IPS-NIHi7 (cell line): ENCODE data around the gene PLXND1.
"Not testable (repeated sequence)": the region's sequence is repeated elsewhere in the genome, so short reads cannot be mapped to it uniquely, and the experiment has no call there.

ENCODE experiments used
- DNase-seq: peaks from one replicate; pipeline ENCODE4 v3.0.0; 2012; ENCODE audit warnings: mixed read lengths; ENCODE audit errors: extremely low spot score

PLXND1 gene

DNA sequence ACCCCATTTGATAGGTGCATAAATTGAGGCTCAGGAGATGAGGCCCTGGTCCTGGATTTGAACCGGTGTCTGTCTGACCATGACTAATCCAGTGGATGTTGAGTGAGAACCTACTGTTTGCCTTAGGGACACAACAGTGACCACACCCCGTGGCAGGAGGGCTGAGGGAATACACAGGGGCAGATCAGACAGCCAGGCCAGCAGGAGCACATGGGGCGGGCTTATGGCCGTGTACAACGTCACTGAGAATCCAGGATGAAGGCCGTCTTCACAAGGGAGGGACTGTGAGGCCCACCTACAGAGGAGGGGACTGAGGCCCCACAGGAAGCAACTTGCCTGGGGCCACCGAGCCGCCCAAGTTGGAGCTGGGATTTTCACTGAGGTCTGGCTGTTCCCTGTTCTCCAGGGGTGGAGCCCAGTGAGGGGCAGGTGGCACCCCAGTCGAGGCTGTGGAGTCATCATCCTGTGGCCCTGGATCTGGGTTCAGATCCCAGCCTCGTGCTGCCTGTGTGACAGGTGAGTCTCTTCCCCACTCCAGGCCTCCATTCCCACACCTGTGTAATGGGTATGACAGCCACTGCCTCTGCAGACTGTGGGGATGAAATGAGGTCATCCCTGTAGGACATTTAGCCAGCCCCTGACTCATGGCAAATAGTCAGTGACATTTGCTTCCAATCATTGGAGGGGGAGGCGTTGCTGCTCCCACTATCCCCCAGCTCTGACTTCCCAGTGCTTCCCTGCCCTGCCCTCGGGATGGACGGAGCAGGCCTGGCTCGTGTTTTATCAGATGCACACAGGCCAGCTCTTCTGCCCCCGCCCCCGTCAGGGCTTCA, 6.3 kb upstream of the PLXND1 start:
- DNase-seq: no peak

- peak; percentile 77 for DNase-seq
Observed at GRCh38 chr3:129611812-129612533, 5.5 kb upstream of the PLXND1 start.

- DNase-seq: no peak
Observed at GRCh38 chr3:129611446-129611800, 4.9 kb upstream of the PLXND1 start.

DNA sequence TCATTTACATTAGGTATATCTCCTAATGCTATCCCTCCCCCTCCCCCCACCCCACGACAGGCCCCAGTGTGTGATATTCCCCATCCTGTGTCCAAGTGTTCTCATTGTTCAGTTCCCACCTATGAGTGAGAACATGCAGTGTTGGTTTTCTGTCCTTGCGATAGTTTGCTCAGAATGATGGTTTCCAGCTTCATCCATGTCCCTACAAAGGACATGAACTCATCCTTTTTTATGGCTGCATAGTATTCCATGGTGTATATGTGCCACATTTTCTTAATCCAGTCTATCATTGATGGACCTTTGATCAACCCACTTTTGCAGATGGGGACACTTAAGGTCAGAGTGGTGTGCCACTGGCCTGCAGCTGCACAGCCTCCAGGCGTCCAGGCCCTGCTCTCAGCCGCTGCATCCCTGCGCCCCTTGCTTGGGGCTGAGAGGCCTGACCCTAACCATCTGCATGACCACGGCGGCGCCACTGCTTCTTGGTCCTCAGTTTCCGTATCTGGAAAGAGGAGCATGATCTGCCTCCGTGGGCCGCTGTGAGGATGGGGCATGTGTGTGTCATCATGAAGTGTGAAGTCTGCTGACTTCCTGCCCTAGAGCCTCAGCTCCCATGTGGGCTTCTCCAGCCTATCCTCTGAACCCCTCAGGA, 4.4 kb upstream of the PLXND1 start:
- DNase-seq: not testable (repeated sequence)

DNA sequence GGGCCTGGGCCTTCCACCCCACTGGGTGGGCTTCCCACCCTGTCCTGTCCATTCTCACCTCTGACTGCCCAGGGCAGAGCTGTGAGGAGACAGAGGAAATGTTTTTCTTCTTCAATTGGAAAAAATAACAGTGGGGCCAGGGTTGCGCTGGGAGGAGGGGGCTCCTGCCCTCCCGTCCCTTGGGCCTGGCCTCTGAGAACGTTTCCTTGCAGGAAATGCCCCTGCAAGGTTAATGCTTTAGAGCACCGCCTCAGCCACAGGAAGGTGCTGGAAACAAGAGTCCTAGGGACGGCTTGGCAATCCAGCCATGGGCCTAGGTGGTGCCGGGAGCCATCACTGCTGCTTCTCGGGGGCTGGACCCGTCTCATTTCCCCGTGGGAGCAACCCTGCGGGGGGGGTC, 3.8 kb upstream of the PLXND1 start:
- no peak for DNase-seq

DNA sequence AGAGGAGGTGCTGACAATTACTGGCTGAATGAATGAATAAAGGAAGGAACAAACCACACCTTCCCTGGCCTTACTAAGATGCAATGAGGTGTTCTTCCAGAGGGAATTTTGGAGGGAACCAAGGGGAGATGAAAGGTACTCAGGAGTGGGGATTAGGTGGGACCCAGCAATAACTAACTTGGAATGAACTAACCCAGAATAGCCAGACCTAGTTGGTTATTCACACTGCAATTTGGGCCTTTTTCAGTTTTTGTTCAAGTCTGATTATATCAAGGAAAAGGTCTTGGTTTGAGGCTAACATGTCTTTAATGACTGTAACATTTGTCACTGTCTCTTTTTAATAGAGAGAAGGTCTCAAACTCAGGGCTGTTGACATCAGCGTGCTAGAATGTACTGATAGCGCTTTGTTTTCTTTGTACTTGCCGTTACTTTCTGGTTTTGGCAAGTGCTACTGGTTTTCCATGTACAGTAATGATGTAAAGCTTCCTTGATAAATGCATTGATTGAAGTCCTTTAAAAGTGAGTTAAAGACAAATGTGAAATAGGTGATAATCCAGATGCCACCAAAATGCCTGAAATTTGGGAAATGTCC, 3.2 kb upstream of the PLXND1 start:
- DNase-seq: no peak

DNA sequence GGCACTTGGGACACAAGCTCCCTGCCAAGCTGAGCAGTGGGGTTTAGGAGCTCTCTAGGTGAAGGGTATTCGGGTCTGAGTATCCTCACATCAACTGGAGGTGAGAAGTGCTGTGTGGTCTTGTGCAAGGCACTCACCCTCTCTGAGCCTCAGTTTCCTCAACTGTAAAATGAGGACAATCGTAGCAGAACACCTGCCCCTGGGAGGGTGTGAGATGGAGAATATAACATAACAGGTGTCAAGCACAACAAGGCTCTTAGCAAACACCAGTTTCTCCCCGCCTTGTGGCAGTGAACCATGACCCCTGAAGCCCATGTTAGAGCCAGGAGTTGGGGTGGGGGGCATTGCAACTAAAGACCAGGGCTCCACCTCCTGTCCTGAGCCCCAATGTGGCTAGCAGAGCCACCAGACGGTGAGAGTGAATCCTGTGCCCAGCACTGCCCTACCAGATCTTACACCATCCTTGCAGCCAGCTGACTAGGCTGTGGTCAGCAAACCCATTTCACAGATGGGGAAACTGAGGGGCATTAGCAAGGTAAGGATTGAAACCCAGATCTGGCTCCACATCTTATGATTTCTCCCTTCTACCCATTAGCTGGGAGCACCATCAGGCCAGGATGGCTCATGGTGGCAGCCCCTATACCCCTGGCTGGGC, 2.6 kb upstream of the PLXND1 start:
- no peak for DNase-seq

- peak; percentile 61 for DNase-seq
Observed at GRCh38 chr3:129608087-129608935, 1.8 kb upstream of the PLXND1 start.

DNA sequence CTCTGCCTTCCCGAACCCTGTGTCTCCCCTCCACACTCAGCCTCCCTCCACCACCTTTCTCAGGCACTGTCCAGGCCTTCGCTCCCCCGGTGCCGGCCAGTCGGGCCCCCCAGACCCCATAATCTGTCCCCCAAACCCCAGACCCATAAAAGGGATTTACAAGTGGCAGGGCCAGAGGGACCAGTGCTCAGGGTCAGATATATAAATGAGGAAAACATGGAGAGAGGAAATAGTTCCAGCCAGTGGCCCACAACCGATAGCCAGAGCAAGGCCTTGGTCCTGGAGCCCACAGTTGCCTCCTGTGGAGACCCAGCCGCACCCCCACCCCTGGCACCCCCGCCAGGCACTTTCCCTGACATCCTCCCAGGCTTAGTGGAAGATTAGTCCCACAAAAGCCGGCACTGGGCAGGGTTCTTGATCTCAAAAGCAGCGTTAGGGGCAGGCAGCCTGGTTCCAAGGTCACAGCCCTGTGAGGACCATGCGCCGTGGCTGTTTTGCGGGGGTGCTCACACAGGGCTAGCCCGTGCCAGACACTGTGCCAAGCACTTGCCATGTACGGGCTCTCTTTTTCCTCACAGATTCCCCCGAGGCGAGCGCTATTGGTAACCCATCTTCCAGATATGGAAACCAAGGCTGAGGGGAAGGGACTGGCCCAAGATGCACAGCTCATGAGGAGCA, 1.1 kb upstream of the PLXND1 start:
- DNase-seq: no peak

GRCh38 chr3:129605922-129606635, 397 bp downstream of the PLXND1 start:
- no peak for DNase-seq

DNA sequence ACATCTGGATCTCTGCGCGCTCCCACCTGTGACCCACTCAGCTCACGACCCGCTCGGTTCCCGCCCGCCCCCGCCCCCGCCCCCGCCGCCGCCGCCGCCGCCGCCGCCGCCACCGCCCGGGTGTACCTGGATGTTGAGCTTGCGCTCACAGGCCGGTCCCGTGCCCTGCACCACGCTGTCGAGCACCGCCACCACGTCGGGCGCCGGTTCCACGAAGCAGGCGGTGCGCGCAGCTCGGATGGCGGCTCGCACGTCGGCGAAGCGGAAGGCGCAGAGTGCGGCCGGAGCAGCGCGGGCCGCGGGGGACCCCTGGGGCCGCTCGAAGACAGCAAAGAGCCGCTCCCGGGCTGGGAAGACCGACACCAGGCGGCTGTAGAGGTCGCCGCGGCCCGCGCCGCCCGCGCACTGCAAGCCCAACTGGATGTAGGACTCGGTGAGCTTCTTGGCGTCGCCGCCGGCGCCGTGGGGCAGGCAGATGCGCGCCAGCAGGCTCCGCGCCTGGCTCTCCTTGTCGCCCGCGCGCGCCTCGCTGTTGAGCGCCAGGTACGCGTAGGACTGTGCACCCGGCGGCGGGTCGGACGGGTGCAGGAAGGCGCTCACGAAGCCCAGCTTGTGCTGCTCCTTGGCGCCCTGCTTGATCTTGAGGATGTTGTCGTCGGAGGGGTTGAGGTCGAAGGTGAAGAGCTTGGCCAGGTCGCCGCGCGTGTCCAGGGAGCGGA, 1.1 kb downstream of the PLXND1 start:
- DNase-seq: no peak

DNA sequence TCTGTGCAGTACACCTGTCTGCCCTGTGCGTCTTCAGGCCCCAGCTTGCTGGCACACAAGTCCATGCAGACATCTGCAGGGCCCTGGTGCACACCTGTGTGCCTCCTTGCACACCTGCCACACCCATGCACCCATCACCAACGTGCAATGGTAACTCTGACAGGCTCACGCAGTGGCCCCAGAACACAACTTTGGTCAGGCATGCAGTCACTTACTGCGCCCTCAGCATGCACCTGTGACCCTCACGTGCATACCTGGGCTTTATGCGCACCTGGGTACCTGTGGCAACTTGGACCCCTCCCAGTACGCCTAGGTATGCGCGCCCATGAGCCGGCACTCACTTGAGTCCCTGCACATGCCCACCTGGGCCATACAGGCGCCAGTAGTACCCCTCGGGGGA, 1.7 kb downstream of the PLXND1 start:
- no peak for DNase-seq

- no peak for DNase-seq
Observed at GRCh38 chr3:129603991-129604749, 2.3 kb downstream of the PLXND1 start.

DNA sequence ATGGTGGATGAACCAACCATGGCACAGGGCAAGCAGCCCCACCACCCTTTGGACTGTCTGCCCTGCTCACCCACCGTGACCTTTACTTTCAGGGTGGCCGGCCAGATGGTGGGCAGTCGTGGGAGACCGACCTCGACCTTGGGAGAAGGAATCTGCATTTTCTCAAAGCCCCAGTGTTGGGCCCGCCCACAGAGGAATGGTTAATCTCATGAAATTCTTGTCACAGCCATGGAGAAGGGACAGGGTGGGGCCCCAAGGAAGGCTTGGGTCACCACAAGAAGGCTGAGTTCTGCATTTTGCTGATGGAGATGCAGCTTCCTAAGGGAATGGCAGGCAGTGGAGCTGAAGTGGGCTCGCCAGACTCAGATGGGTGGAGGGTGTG, 2.9 kb downstream of the PLXND1 start:
- no peak for DNase-seq

DNA sequence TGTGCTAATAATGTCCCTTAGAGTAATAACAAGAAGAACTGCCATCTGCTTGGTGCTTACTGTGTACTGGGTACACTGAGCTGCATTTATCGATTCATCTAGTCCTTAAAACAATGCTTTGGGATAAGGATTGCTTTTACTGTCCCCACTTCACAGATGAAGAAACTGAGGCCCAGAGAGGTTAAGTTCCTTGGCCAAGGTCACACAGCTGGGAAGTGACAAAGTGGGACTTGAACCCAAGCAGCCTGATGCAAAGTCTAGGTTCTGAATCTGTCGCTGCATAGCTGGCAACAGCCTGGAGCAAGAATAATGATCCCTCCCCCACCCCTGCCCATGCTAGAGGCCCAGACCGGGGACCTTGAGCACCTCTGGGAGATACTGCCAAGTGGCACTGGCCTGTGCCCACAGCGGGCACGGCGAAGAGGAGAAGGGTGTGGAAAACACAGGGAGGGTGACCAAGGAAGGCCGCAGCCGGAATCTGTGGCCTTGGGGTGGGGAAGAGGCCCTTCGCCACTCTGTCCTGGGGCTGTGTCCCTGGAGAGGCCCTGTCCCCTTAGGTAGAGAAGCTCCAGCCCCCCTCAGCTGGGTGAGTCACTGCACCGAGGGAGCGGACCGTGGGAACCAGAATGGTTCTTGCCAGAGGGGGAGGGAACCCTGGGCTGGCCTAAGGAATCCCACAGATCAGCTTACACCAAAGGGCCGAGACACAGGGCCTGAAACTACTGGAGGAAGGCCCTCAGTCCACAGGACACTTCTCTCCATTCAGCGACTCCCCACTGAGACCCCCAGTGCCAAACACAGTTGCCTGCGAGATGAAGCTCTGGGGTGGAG, 3.5 kb downstream of the PLXND1 start:
- no peak for DNase-seq

DNA sequence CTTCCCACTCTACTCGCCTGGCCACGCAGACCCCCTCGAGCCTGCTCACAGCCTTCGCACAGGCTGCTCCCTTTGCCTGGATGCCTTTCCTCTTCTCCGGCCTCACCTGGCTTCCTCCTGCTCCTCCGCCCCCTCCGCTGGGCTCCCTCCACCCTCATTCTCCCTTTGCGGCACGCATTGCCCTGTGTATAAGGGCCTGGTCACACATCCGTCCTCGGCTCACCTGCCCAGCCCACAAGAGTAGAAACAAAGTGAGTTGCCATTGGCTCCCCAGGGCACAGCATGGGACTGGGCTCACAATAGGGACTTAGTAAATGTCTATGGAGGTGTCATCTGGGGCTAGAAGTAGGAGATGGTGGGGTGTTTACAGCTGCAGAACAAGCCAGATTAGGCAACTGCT, 4.2 kb downstream of the PLXND1 start:
- DNase-seq: no peak

- no peak for DNase-seq
Observed at GRCh38 chr3:129601713-129602112, 4.8 kb downstream of the PLXND1 start.
